H9 (cell line): ENCODE results near the gene SPCS1. TPM values are rescaled to one million over a fixed set of nuclear protein-coding genes. Genes with fewer than 3 reads are reported as not detected.

Source experiments
- DNase-seq: peaks from one replicate; pipeline ENCODE4 v3.0.0-alpha.2; 2017
- H2AFZ ChIP-seq: one replicate; pipeline ENCODE4 v1.6.1; 2013; ENCODE audit warnings: mild to moderate bottlenecking, low read length, control low read depth, moderate library complexity
- H2AK5ac ChIP-seq: 2 replicates; pipeline ENCODE4 v1.6.1; 2013; ENCODE audit warnings: low read length, control low read depth, mixed read lengths; ENCODE audit not compliant: insufficient read length
- H2BK120ac ChIP-seq: one replicate; pipeline ENCODE4 v1.6.1; 2013; ENCODE audit warnings: low read depth, mild to moderate bottlenecking, low read length, control low read depth, inconsistent platforms; ENCODE audit not compliant: poor library complexity, severe bottlenecking
- H2BK12ac ChIP-seq: 2 replicates; pipeline ENCODE4 v1.6.1; 2013; ENCODE audit warnings: low read length, control low read depth, mixed read lengths, low read depth; ENCODE audit not compliant: insufficient read length
- H2BK15ac ChIP-seq: 2 replicates; pipeline ENCODE4 v1.6.1; 2013; ENCODE audit warnings: low read depth, low read length, control low read depth
- H2BK20ac ChIP-seq: one replicate; pipeline ENCODE4 v1.6.1; 2013; ENCODE audit warnings: low read depth, mild to moderate bottlenecking, low read length, control low read depth, inconsistent platforms; ENCODE audit not compliant: poor library complexity, severe bottlenecking
- H2BK5ac ChIP-seq: 2 replicates; pipeline ENCODE4 v1.6.1; 2013; ENCODE audit warnings: low read length, control low read depth, mixed read lengths; ENCODE audit not compliant: insufficient read length
- H3K14ac ChIP-seq: 2 replicates; pipeline ENCODE4 v1.6.1; 2013; ENCODE audit warnings: low read length, control low read depth; ENCODE audit not compliant: insufficient read depth
- H3K18ac ChIP-seq: 2 replicates; pipeline ENCODE4 v1.6.1; 2013; ENCODE audit warnings: low read depth, mild to moderate bottlenecking, mixed read lengths, low read length, control low read depth; ENCODE audit not compliant: insufficient read length
- H3K23ac ChIP-seq: 2 replicates; pipeline ENCODE4 v1.6.1; 2013; ENCODE audit warnings: low read length, control low read depth, mixed read lengths, low read depth; ENCODE audit not compliant: insufficient read length
- H3K23me2 ChIP-seq: 2 replicates; pipeline ENCODE4 v1.6.1; 2013; ENCODE audit warnings: low read depth, mild to moderate bottlenecking, mixed read lengths, low read length, control low read depth; ENCODE audit not compliant: insufficient read length, poor library complexity, severe bottlenecking
- H3K27ac ChIP-seq: 2 replicates; pipeline ENCODE4 v1.5.1; 2013; ENCODE audit warnings: low read length, control low read depth, mixed read lengths, low read depth; ENCODE audit not compliant: insufficient read length
- H3K27me3 ChIP-seq: 2 replicates; pipeline ENCODE4 v1.6.1; 2013; ENCODE audit warnings: low read length, control low read depth, inconsistent platforms; ENCODE audit not compliant: insufficient read depth
- H3K4ac ChIP-seq: 2 replicates; pipeline ENCODE4 v1.6.1; 2013; ENCODE audit warnings: low read depth, mild to moderate bottlenecking, control low read depth, inconsistent platforms, low read length, moderate library complexity
- H3K4me1 ChIP-seq: 2 replicates; pipeline ENCODE4 v1.6.1; 2013; ENCODE audit warnings: low read length, control low read depth, inconsistent platforms; ENCODE audit not compliant: insufficient read depth
- H3K4me2 ChIP-seq: 2 replicates; pipeline ENCODE4 v1.6.1; 2013; ENCODE audit warnings: low read length, control low read depth, mixed read lengths; ENCODE audit not compliant: insufficient read length, insufficient read depth
- H3K56ac ChIP-seq: 2 replicates; pipeline ENCODE4 v1.6.1; 2013; ENCODE audit warnings: low read depth, mild to moderate bottlenecking, mixed read lengths, low read length, control low read depth; ENCODE audit not compliant: insufficient read length
- H3K79me1 ChIP-seq: 2 replicates; pipeline ENCODE4 v1.6.1; 2013; ENCODE audit warnings: low read depth, mild to moderate bottlenecking, moderate library complexity, low read length, control low read depth, inconsistent platforms; ENCODE audit not compliant: insufficient read depth, poor library complexity, severe bottlenecking
- H3K79me2 ChIP-seq: 2 replicates; pipeline ENCODE4 v1.6.1; 2013; ENCODE audit warnings: low read length, control low read depth, inconsistent platforms; ENCODE audit not compliant: insufficient read depth
- H3K9ac ChIP-seq: 2 replicates; pipeline ENCODE4 v1.6.1; 2013; ENCODE audit warnings: low read length, control low read depth, mixed read lengths; ENCODE audit not compliant: insufficient read length; ENCODE audit errors: extremely low read depth
- H3K9me3 ChIP-seq: one replicate; pipeline ENCODE4 v1.6.1; 2013; ENCODE audit warnings: low read depth, low read length, inconsistent platforms; ENCODE audit not compliant: control insufficient read depth
- H3T11ph ChIP-seq: one replicate; pipeline ENCODE4 v1.6.1; 2013; ENCODE audit warnings: mild to moderate bottlenecking, low read length, control low read depth, inconsistent platforms
- H4K20me1 ChIP-seq: one replicate; pipeline ENCODE4 v1.6.1; 2013; ENCODE audit not compliant: control insufficient read depth, insufficient read length, insufficient read depth
- H4K5ac ChIP-seq: 2 replicates; pipeline ENCODE4 v1.6.1; 2013; ENCODE audit warnings: low read depth, mild to moderate bottlenecking, mixed read lengths, low read length, control low read depth; ENCODE audit not compliant: insufficient read length
- H4K8ac ChIP-seq: replicated peaks from 2 replicates; pipeline ENCODE4 v1.6.1; 2013; ENCODE audit warnings: low read length, control low read depth, mixed read lengths, low read depth; ENCODE audit not compliant: insufficient read length
- H4K91ac ChIP-seq: 2 replicates; pipeline ENCODE4 v1.6.1; 2013; ENCODE audit warnings: low read depth, mild to moderate bottlenecking, moderate library complexity, mixed read lengths, low read length, control low read depth; ENCODE audit not compliant: insufficient read length
- H3K27ac Mint-ChIP-seq, 3 experiments: 2 replicates in 2 of 3; 3 replicates in 1 of 3; pipeline ENCODE4 v1.8.0; 2020 to 2021; ENCODE audit warnings: mixed read lengths in 3 of 3, mild to moderate bottlenecking in 1 of 3, moderate library complexity in 1 of 3
- H3K27me3 Mint-ChIP-seq: 2 replicates; pipeline ENCODE4 v1.8.0; 2021; ENCODE audit warnings: low read depth, mild to moderate bottlenecking, moderate library complexity, mixed read lengths
- H3K36me3 Mint-ChIP-seq, 3 experiments: 2 replicates in 2 of 3; 3 replicates in 1 of 3; pipeline ENCODE4 v1.8.0; 2020 to 2021; ENCODE audit warnings: low read depth in 3 of 3, mixed read lengths in 3 of 3; ENCODE audit not compliant: insufficient read depth in 1 of 3
- H3K4me1 Mint-ChIP-seq, 2 experiments: 2 replicates each; pipeline ENCODE4 v1.8.0; 2020; ENCODE audit warnings: mixed read lengths in 2 of 2
- H3K4me3 Mint-ChIP-seq, 2 experiments: 2 replicates in 1 of 2; 3 replicates in 1 of 2; pipeline ENCODE4 v1.8.0; 2020 to 2021; ENCODE audit warnings: mild to moderate bottlenecking in 2 of 2, mixed read lengths in 2 of 2, moderate library complexity in 1 of 2
- H3K9me3 Mint-ChIP-seq, 2 experiments: 2 replicates in 1 of 2; 3 replicates in 1 of 2; pipeline ENCODE4 v1.8.0; 2020; ENCODE audit warnings: mild to moderate bottlenecking in 2 of 2, mixed read lengths in 2 of 2, moderate library complexity in 1 of 2
- CTCF ChIP-seq: fragments of 200-600 bp; sonication (generic); conservative IDR thresholded peaks from 3 replicates; pipeline ENCODE4 v1.8.0; 2021; ENCODE audit warnings: antibody characterized with exemption, mild to moderate bottlenecking
- WGBS: extraction: QIAGEN DNeasy Blood & Tissue Kit; methylation state at CpG from one replicate; pipeline ENCODE4 v1.1.7; 2013; ENCODE audit warnings: missing lambda C conversion rate, low lambda C conversion rate, mixed read lengths; ENCODE audit not compliant: insufficient read length; ENCODE audit errors: extremely low coverage; 5-methylcytosine and 5-hydroxymethylcytosine counted together
- total RNA-seq: library from RNA; stranded (reverse); gene quantifications from 2 replicates; pipeline ENCODE4 v1.2.1, GENCODE V29; 2021

Gene SPCS1
- total RNA-seq, 1 experiment from 2014 or later = 106 TPM

- no peak for DNase-seq
- no CpG with 5 or more reads among the region's 6 CpGs for WGBS
- H2BK12ac ChIP-seq = no peak overlapping the region
- H4K5ac ChIP-seq = no peak overlapping the region
- no peak overlapping the region for H4K8ac ChIP-seq
- H4K91ac ChIP-seq = no peak overlapping the region
- H2BK20ac ChIP-seq = no peak overlapping the region
- no peaks in the 10 kb centered on the region for H3K79me1 ChIP-seq
- Mint-ChIP-seq H3K9me3 (peaks cover 0 to 3% of the 10 kb centered on the region in 2 experiments; a peak in 2 of 5 replicates), H3K4me3 (no peak overlapping the region), H3K36me3 (peaks cover 5 to 9% (median 6%) of the 10 kb centered on the region in 3 experiments), H3K27ac (no peak overlapping the region; a peak in 1 of 7 replicates), H3K27me3 (no peaks in the 10 kb centered on the region), H3K4me1 (peaks cover 0 to 2% of the 10 kb centered on the region in 2 experiments; a peak in 1 of 4 replicates)
- no peak overlapping the region for H3K23ac ChIP-seq
- no peak overlapping the region for H2AFZ ChIP-seq
- no peaks in the 10 kb centered on the region for H3K9me3 ChIP-seq
- H2BK120ac ChIP-seq = no peak overlapping the region
- H3K18ac ChIP-seq = no peak overlapping the region
- H3K9ac ChIP-seq = no peak overlapping the region
- H3K4ac ChIP-seq = no peak overlapping the region
- H2AK5ac ChIP-seq = no peak overlapping the region
- H4K20me1 ChIP-seq = no peaks in the 10 kb centered on the region
- no peaks in the 10 kb centered on the region for H3K23me2 ChIP-seq
- no peak overlapping the region for H3T11ph ChIP-seq
- TF ChIP-seq CTCF = no peak
- no peaks in the 10 kb centered on the region for H3K79me2 ChIP-seq
- no peaks in the 10 kb centered on the region for H3K4me1 ChIP-seq
- no peak overlapping the region for H3K27ac ChIP-seq
- H3K4me2 ChIP-seq = no peak overlapping the region
- no peak overlapping the region for H2BK15ac ChIP-seq
- H3K56ac ChIP-seq = no peak overlapping the region
- no peak overlapping the region for H3K14ac ChIP-seq
- no peak overlapping the region for H2BK5ac ChIP-seq
- H3K27me3 ChIP-seq = no peaks in the 10 kb centered on the region
Measured at GRCh38 chr3:52721002-52721729, 15.3 kb downstream of the SPCS1 start.
